Activated CD8-positive, alpha-beta memory T cell treated with anti-CD3 and anti-CD28 coated beads for 36 hours (primary cell): ENCODE results near the gene PPAN. TPM values are rescaled to one million over a fixed set of nuclear protein-coding genes. Genes with fewer than 3 reads are reported as not detected.

Source experiments
- CTCF ChIA-PET: fragments of 350-600 bp; sonication (Branson Sonifier 250); formaldehyde crosslinking; loops from one replicate; lab custom pipeline; 2021; ENCODE audit warnings: antibody characterized with exemption; lab: Charles Lee
- POLR2A ChIA-PET: fragments of 350-600 bp; sonication (Branson Sonifier 250); formaldehyde crosslinking; loops from one replicate; lab custom pipeline; 2021; ENCODE audit warnings: antibody characterized with exemption; lab: Charles Lee
- total RNA-seq, 2 experiments: library from RNA; stranded (reverse); gene quantifications; one replicate each; pipeline ENCODE4 v1.2.3, GENCODE V29; 2021

The PPAN gene
- total RNA-seq, 2 experiments from 2014 or later: 294 to 298 TPM

- ChIA-PET CTCF (interaction anchor here (0.8 to 1.9 kb wide), 2 partner anchors 9 to 107 kb away, joined by 3 to 6 read pairs; no protein-coding TSS in a partner anchor), POLR2A (no interaction called here)
Observed at GRCh38 chr19:10143681-10144080, 37.5 kb downstream of the PPAN start.

GRCh38 chr19:10144361-10144760 is 38.2 kb downstream of the PPAN start:
- POLR2A ChIA-PET: interaction anchor here (0.6 kb wide), 1 partner anchor 270 kb away, joined by 3 read pairs; no protein-coding TSS in a partner anchor
- CTCF ChIA-PET: interaction anchor here (1.9 kb wide), 1 partner anchor 106 kb away, joined by 6 read pairs; no protein-coding TSS in a partner anchor

- CTCF ChIA-PET: no interaction called here
- POLR2A ChIA-PET: no interaction called here
Observed at GRCh38 chr19:10145031-10145430, 38.9 kb downstream of the PPAN start.

- CTCF ChIA-PET: no interaction called here
- POLR2A ChIA-PET: no interaction called here
Observed at GRCh38 chr19:10146142-10146541, 40.0 kb downstream of the PPAN start.

- CTCF ChIA-PET: no interaction called here
Observed at GRCh38 chr19:10149427-10149826, 43.3 kb downstream of the PPAN start.

GRCh38 chr19:10151521-10151920 is 45.4 kb downstream of the PPAN start:
- CTCF ChIA-PET: no interaction called here

More at GRCh38 chr19:10149427-10149826, 43.3 kb downstream of the PPAN start:
- POLR2A ChIA-PET: no interaction called here

GRCh38 chr19:10152100-10152499 is 45.9 kb downstream of the PPAN start:
- ChIA-PET POLR2A (no interaction called here), CTCF (interaction anchor here (0.8 kb wide), 1 partner anchor 9 kb away, joined by 3 read pairs; no protein-coding TSS in a partner anchor)

More at GRCh38 chr19:10151521-10151920, 45.4 kb downstream of the PPAN start:
- POLR2A ChIA-PET: no interaction called here

- CTCF ChIA-PET: no interaction called here
Observed at GRCh38 chr19:10155839-10156238, 49.7 kb downstream of the PPAN start.

GRCh38 chr19:10158071-10158470 is 51.9 kb downstream of the PPAN start:
- ChIA-PET POLR2A (no interaction called here), CTCF (interaction anchor here (0.6 to 1.5 kb wide), 3 partner anchors 11 to 65 kb away, joined by 3 read pairs; no protein-coding TSS in a partner anchor)

More at GRCh38 chr19:10155839-10156238, 49.7 kb downstream of the PPAN start:
- POLR2A ChIA-PET: no interaction called here

- CTCF ChIA-PET: interaction anchor here (0.6 to 1.5 kb wide), 2 partner anchors 10 to 64 kb away, joined by 3 read pairs; no protein-coding TSS in a partner anchor
Observed at GRCh38 chr19:10158485-10158884, 52.3 kb downstream of the PPAN start.

GRCh38 chr19:10159610-10160009 is 53.4 kb downstream of the PPAN start:
- ChIA-PET CTCF (no interaction called here), POLR2A (no interaction called here)

More at GRCh38 chr19:10158485-10158884, 52.3 kb downstream of the PPAN start:
- POLR2A ChIA-PET: no interaction called here

Other genes starting within 250 kb of the PPAN start
- gene OLFM2, start 169.8 kb upstream of the PPAN start, total RNA-seq: under 1 TPM in 1 of 2 experiments, not detected in 1; 0.27 TPM
- under 1 TPM; 0.50 to 0.63 TPM for gene COL5A3, start 95.9 kb upstream of the PPAN start, total RNA-seq
- gene RDH8, start 92.9 kb upstream of the PPAN start, total RNA-seq: not detected
- gene SHFL, start 20.0 kb upstream of the PPAN start, total RNA-seq: 10 to 100 TPM; 41.9 to 44.1 TPM
- gene ANGPTL6, start 3.7 kb upstream of the PPAN start, total RNA-seq: 10 to 100 TPM; 10.2 to 11.5 TPM
- gene P2RY11, start 5.3 kb downstream of the PPAN start, total RNA-seq: 10 to 100 TPM; 68.6 to 68.9 TPM
- 100 to 1,000 TPM; 311 to 312 TPM for gene EIF3G, start 13.5 kb downstream of the PPAN start, total RNA-seq
- gene DNMT1, start 88.6 kb downstream of the PPAN start, total RNA-seq: 100 to 1,000 TPM; 345 to 355 TPM
- 10 to 100 TPM; 14.1 to 14.3 TPM for gene S1PR2, start 125.0 kb downstream of the PPAN start, total RNA-seq
- 100 to 1,000 TPM; 157 to 161 TPM for gene MRPL4, start 145.9 kb downstream of the PPAN start, total RNA-seq
- gene ICAM1, start 164.8 kb downstream of the PPAN start, total RNA-seq: 10 to 100 TPM; 57.2 to 57.8 TPM
- under 1 TPM; 0.36 to 0.91 TPM for gene ICAM4, start 180.6 kb downstream of the PPAN start, total RNA-seq
- 1 to 10 TPM; 2.2 to 3.8 TPM for gene ICAM5, start 183.6 kb downstream of the PPAN start, total RNA-seq
- 1 to 10 TPM; 3.7 to 5.8 TPM for gene ZGLP1, start 203.5 kb downstream of the PPAN start, total RNA-seq
- gene FDX2, start 209.7 kb downstream of the PPAN start, total RNA-seq: 10 to 100 TPM; 23.8 to 27.2 TPM
- 100 to 1,000 TPM; 100 to 102 TPM for gene RAVER1, start 227.2 kb downstream of the PPAN start, total RNA-seq
- 10 to 100 TPM; 87.5 to 89.4 TPM for gene ICAM3, start 233.3 kb downstream of the PPAN start, total RNA-seq